Dendritic cell treated with granulocyte-macrophage colony-stimulating factor and Interleukin-4, amounts not matched to agents 40 ng/mL and 50 ng/mL, for 4 days (primary cell): Measurements from ENCODE around the gene USP17L13.
"Not testable (repeated sequence)": the region's sequence is repeated elsewhere in the genome, so short reads cannot be mapped to it uniquely, and the experiment has no call there.

Source experiments
- H3K27ac Mint-ChIP-seq: one replicate; pipeline ENCODE4 v1.8.0; 2022; ENCODE audit warnings: mild to moderate bottlenecking, mixed read lengths
- H3K27me3 Mint-ChIP-seq: one replicate; pipeline ENCODE4 v1.8.0; 2022; ENCODE audit warnings: mild to moderate bottlenecking, mixed read lengths
- H3K36me3 Mint-ChIP-seq: one replicate; pipeline ENCODE4 v1.8.0; 2022; ENCODE audit warnings: low read depth, mixed read lengths
- H3K4me1 Mint-ChIP-seq: one replicate; pipeline ENCODE4 v1.8.0; 2022; ENCODE audit warnings: low read depth, mixed read lengths
- H3K4me3 Mint-ChIP-seq: one replicate; pipeline ENCODE4 v1.8.0; 2022; ENCODE audit warnings: mild to moderate bottlenecking, moderate library complexity, mixed read lengths
- H3K9me3 Mint-ChIP-seq: one replicate; pipeline ENCODE4 v1.8.0; 2022; ENCODE audit warnings: mixed read lengths
- intact Hi-C: fragments of 100-400 bp; cut with micrococcal nuclease; formaldehyde crosslinking; loops from one replicate; pipeline ENCODE4 v1.15.0; 2022

Gene USP17L13

DNA sequence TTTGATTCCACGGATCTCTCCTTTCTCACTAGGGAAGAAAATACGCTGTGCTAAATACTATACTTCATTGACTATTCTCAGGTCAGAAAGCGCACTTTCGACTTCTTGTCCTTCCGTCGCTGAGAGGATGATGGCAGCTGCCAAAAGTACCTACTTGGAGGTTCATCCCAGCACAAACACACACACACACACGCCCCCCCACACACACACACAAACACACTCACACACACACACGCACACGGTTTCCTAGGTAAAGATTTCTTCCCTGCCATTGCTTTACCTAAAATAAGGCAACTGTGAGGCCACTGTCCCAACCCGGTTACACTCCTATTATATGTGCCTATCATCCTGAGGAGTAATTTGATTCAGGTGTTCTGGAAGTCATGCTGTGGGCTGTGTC, 47.0 kb downstream of the USP17L13 start:
- intact Hi-C loops, H3K4me3 Mint-ChIP-seq, H3K27ac Mint-ChIP-seq, H3K4me1 Mint-ChIP-seq, H3K9me3 Mint-ChIP-seq, H3K27me3 Mint-ChIP-seq, H3K36me3 Mint-ChIP-seq: not testable (repeated sequence)
